Measurements from ENCODE around the gene PCED1B.

- TF ChIP-seq, protein P1, sequence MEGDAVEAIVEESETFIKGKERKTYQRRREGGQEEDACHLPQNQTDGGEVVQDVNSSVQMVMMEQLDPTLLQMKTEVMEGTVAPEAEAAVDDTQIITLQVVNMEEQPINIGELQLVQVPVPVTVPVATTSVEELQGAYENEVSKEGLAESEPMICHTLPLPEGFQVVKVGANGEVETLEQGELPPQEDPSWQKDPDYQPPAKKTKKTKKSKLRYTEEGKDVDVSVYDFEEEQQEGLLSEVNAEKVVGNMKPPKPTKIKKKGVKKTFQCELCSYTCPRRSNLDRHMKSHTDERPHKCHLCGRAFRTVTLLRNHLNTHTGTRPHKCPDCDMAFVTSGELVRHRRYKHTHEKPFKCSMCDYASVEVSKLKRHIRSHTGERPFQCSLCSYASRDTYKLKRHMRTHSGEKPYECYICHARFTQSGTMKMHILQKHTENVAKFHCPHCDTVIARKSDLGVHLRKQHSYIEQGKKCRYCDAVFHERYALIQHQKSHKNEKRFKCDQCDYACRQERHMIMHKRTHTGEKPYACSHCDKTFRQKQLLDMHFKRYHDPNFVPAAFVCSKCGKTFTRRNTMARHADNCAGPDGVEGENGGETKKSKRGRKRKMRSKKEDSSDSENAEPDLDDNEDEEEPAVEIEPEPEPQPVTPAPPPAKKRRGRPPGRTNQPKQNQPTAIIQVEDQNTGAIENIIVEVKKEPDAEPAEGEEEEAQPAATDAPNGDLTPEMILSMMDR (IDR thresholded peaks at IDR 0.05; ENCODE audit: poor library complexity) = no peak
- TF ChIP-seq EZH2 (IDR thresholded peaks at IDR 0.05; ENCODE audit: borderline replicate concordance) (no peak), EZH2phosphoT487 (IDR thresholded peaks at IDR 0.05; ENCODE audit: low read depth, severe bottlenecking, unreplicated experiment) (no peak)
These were observed 43.2 kb downstream of the PCED1B start for GRCh38 chr12:47122602-47123001.
